GM20000 (cell line): ENCODE results near the gene RIC3.

Experiments used
- DNase-seq: peaks from one replicate; pipeline ENCODE4 v3.0.0; 2012; ENCODE audit warnings: low spot score
- CTCF ChIP-seq: IDR thresholded peaks from 2 replicates; pipeline ENCODE4 v1.5.1; 2012; ENCODE audit warnings: mild to moderate bottlenecking, control low read depth; ENCODE audit errors: extremely low read depth, missing control alignments

RIC3 gene

GRCh38 chr11:8075119-8075726, 93.6 kb downstream of the RIC3 start:
- no peak for TF ChIP-seq CTCF
- no peak for DNase-seq

- no peak for TF ChIP-seq CTCF
- no peak for DNase-seq
Observed at GRCh38 chr11:8071616-8072581, 96.9 kb downstream of the RIC3 start.

- peak; percentile 70 for DNase-seq
- no peak for TF ChIP-seq CTCF
Observed at GRCh38 chr11:8070417-8071115, 98.3 kb downstream of the RIC3 start.

- no peak for DNase-seq
- no peak for TF ChIP-seq CTCF
Observed at GRCh38 chr11:8069771-8070170, 99.1 kb downstream of the RIC3 start.

- no peak for DNase-seq
- no peak for TF ChIP-seq CTCF
Observed at GRCh38 chr11:8068605-8069221, 100.1 kb downstream of the RIC3 start.

- no peak for DNase-seq
- no peak for TF ChIP-seq CTCF
Observed at GRCh38 chr11:8067929-8068575, 100.8 kb downstream of the RIC3 start.
